Left lung (tissue), 10 donors: ENCODE results near the gene TBX15. TPM values are rescaled to one million over a fixed set of nuclear protein-coding genes. Genes with fewer than 3 reads are reported as not detected.

ENCODE experiments used
- ATAC-seq: fragments of 200-7000 bp; cut with Tn5 transposase; one replicate; pipeline ENCODE4 v1.9.1; 2020; ENCODE audit warnings: moderate library complexity
- DNase-seq, 4 donors: peaks; one replicate each; pipeline ENCODE4 v3.0.0-alpha.2; 2013 to 2020
- H3K27ac ChIP-seq, 2 donors: fragments of 200-600 bp; sonication (generic) in 1 of 2; one replicate each; pipeline versions ENCODE4 v1.5.0 to v1.8.0; 2020 to 2021
- H3K27me3 ChIP-seq, 2 donors: fragments of 200-600 bp; sonication (generic) in 1 of 2; one replicate each; pipeline versions ENCODE4 v1.5.0 to v1.8.0; 2020 to 2021
- H3K36me3 ChIP-seq, 2 donors: fragments of 200-600 bp; sonication (generic) in 1 of 2; one replicate each; pipeline versions ENCODE4 v1.5.0 to v1.8.0; 2020 to 2021
- H3K4me1 ChIP-seq, 2 donors: fragments of 200-600 bp; one replicate each; pipeline ENCODE4 v1.8.0; 2021
- H3K4me3 ChIP-seq, 2 donors: fragments of 200-600 bp; sonication (generic) in 1 of 2; one replicate each; pipeline versions ENCODE4 v1.5.0 to v1.8.0; 2020 to 2021; ENCODE audit warnings: mild to moderate bottlenecking in 1 of 2
- H3K9me3 ChIP-seq, 2 donors: fragments of 200-600 bp; sonication (generic) in 1 of 2; one replicate each; pipeline versions ENCODE4 v1.5.0 to v1.8.0; 2020 to 2021
- CTCF ChIP-seq, 2 donors: fragments of 200-600 bp; sonication (generic) in 1 of 2; IDR thresholded peaks; one replicate each; pipeline versions ENCODE4 v1.5.0 to v1.8.0; 2021; ENCODE audit warnings: antibody characterized with exemption in 2 of 2
- intact Hi-C, 2 donors: fragments of 100-400 bp; cut with DNase I; formaldehyde crosslinking; loops; one replicate each; pipeline versions ENCODE4 v1.11.2 to v1.14.2; 2022
- polyA plus RNA-seq, 6 donors: library from polyadenylated mRNA; unstranded; fragments of 120-200 nt; gene quantifications; one replicate each; pipeline ENCODE4 v1.2.1, GENCODE V29; 2013; ENCODE audit not compliant: insufficient read length in 6 of 6
- total RNA-seq, 2 donors: library from RNA; stranded (reverse); fragmentation: NEBNext Ultra II Directional; extraction: Animal tissue kit (Norgen Biotek cat#: 25700); gene quantifications; one replicate each; pipeline ENCODE4 v1.2.1, GENCODE V29; 2021
- donor health status: DM: no; HTN: yes; CAD: no.
- donor health status: DM: no; HTN: no; CAD: no.

The TBX15 gene
- total and polyA plus RNA-seq, 8 donors: 0.10 to 1.0 (median 0.34) TPM

DNA sequence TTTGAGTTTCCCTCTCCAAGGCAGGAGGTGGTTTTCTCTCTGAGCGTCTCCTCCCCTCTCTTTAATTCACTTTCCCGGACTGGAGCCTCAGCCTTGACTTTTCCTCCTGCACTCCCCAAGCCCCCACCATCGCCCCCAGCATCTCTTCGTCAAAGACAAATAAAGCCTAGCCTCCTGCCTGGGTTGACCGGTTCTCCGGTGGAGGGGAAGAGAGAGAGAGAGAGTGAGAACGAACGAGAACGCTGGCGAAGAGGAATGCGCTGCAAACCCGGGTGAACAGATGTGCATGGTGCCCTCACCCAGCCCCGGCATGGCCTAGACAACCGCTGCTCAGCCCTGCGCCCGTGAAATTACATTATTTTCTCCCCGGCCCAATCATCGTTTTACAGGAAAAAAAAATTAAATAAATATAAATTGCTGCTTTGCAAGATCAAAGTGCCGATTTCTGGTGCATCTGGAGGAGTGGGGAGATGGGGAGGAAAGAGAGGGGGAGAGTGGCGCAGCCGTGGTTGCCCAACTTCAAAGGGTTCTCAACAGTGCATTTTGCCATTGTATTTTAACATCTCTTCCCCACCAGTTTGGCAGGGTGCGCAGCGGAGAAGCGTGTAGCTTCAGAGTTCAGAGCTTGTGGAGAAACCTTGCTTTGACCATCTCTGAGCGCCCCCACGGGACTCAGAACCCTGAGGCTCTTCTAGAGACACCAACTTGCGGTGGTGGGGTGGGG is 11.4 kb upstream of the TBX15 start:
- no peak for ATAC-seq
- no peak for DNase-seq
- intact Hi-C loops: no loop called here
- no peak overlapping the region for H3K27ac ChIP-seq
- no peak for TF ChIP-seq CTCF (IDR thresholded peaks at IDR 0.05)
- peaks cover 93 to 100% of the 10 kb centered on the region in 2 donors for H3K27me3 ChIP-seq
- H3K36me3 ChIP-seq: no peaks in the 10 kb centered on the region
- H3K4me1 ChIP-seq: peaks cover 12 to 21% of the 10 kb centered on the region in 2 donors
- H3K4me3 ChIP-seq: no peak overlapping the region
- H3K9me3 ChIP-seq: no peaks in the 10 kb centered on the region

DNA sequence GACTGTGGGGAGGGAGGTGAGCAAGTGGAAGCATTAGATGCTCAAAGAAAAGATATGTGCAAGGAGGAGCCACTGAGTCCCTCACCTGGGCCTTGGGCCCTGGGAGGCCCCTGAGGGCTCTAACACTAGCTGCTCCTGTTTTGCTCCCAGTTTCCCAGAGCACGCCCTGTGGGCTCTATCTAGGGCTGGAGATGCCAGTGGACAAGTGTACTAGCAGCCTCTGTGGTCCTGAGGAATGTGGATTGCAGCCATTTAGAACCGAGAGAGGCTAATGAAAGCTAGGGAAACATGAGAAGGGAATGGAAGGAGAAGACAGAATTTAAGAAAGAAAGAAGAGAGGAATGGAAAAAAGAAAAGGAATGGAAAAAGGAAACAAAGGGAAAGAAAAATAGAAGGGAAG is 10.0 kb upstream of the TBX15 start:
- H3K9me3 ChIP-seq: no peaks in the 10 kb centered on the region
- H3K4me1 ChIP-seq: peaks cover 12 to 21% of the 10 kb centered on the region in 2 donors
- intact Hi-C loops: no loop called here
- no peak for TF ChIP-seq CTCF (IDR thresholded peaks at IDR 0.05)
- peaks cover 93 to 100% of the 10 kb centered on the region in 2 donors for H3K27me3 ChIP-seq
- DNase-seq: no peak
- no peaks in the 10 kb centered on the region for H3K36me3 ChIP-seq
- no peak for ATAC-seq
- no peak overlapping the region for H3K27ac ChIP-seq
- H3K4me3 ChIP-seq: no peak overlapping the region

- Histone ChIP-seq H3K4me3 (no peak overlapping the region), H3K36me3 (no peaks in the 10 kb centered on the region), H3K9me3 (no peaks in the 10 kb centered on the region), H3K27ac (no peak overlapping the region), H3K27me3 (peaks cover 93 to 100% of the 10 kb centered on the region in 2 donors), H3K4me1 (peaks cover 12 to 18% of the 10 kb centered on the region in 2 donors)
- intact Hi-C loops: no loop called here
- TF ChIP-seq CTCF (IDR thresholded peaks at IDR 0.05): no peak
- ATAC-seq: no peak
- no peak for DNase-seq
Measured at GRCh38 chr1:118997225-118997624, 9.1 kb upstream of the TBX15 start.

- no peak for TF ChIP-seq CTCF (IDR thresholded peaks at IDR 0.05)
- no peak for ATAC-seq
- Histone ChIP-seq H3K27me3 (peaks cover 99 to 100% of the 10 kb centered on the region in 2 donors), H3K4me3 (no peak overlapping the region), H3K4me1 (peaks cover under 1 to 3% of the 10 kb centered on the region in 2 donors), H3K9me3 (no peaks in the 10 kb centered on the region), H3K27ac (no peak overlapping the region), H3K36me3 (no peaks in the 10 kb centered on the region)
- intact Hi-C loops: no loop called here
- DNase-seq: no peak
Measured at GRCh38 chr1:118995312-118996016, 7.3 kb upstream of the TBX15 start.

DNA sequence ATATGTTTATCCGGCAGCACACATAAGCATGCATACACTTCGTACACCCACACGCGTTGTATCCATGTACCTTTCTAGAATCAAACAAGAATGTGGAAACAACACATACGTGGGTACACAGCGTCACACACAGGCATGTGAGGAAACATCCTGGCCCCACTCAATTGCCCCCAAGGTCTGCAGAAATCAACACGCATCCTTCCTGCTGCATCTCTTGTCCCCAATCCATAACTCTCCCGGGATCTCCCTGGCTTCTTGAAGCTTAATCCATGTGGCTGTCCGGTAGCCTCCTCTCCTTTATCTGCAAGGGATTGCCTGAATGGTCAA is 5.5 kb upstream of the TBX15 start:
- no peaks in the 10 kb centered on the region for H3K9me3 ChIP-seq
- no peak for TF ChIP-seq CTCF (IDR thresholded peaks at IDR 0.05)
- no peaks in the 10 kb centered on the region for H3K4me1 ChIP-seq
- DNase-seq: no peak
- H3K27ac ChIP-seq: no peak overlapping the region
- no peak for ATAC-seq
- no peaks in the 10 kb centered on the region for H3K36me3 ChIP-seq
- no peak overlapping the region for H3K4me3 ChIP-seq
- peaks cover 100% of the 10 kb centered on the region in 2 donors for H3K27me3 ChIP-seq
- intact Hi-C loops: no loop called here
